GM15510 (cell line): ENCODE measurements around the gene KIF12.

ENCODE experiments used
- POLR2A ChIP-seq: IDR thresholded peaks from 3 replicates; pipeline ENCODE4 v1.6.1; 2011; ENCODE audit warnings: borderline replicate concordance; ENCODE audit not compliant: insufficient read length; ENCODE audit errors: extremely low read depth

The KIF12 gene

DNA sequence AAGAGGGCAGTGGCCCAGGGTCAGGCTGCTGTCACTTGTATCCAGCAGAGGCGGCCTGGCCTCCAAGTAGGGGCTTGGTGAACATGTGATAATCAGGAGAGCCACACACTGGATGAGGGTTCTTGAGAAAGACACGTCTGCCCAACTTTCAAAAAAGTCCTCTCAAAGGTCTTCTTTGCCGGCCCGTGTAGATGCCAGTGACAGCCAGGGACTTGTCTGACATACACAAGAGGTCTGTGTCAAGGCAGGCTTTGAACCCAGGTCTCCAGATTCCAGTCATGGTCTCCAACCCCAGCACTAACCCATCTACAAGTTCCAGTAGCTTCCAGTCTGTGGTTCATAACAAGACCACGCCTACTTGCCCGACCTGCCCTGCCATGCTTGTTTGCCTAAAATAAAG is 13.1 kb downstream of the KIF12 start:
- TF ChIP-seq POLR2A = no peak

DNA sequence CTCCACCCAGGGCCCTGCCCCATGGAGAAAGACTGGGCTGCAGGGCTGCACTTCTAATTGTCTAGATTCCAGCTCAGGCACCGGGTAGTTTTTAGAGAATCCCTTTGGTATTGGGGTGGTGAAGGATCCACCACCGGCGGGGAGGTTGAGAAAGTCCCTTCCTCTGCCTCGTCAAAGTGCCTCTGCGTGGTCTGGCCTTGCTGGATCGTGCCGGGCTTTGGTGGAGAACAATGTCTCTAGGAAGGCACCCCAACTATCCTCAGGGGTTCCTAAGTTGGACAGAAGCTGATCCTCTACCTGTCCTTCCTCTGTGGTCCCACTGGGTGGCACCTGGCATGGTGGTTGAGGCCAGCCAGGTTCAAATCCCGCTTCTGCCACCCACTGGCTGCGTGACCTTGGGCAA is 13.7 kb downstream of the KIF12 start:
- no peak for TF ChIP-seq POLR2A

GRCh38 chr9:114084282-114085073 is 14.6 kb downstream of the KIF12 start:
- no peak for TF ChIP-seq POLR2A

DNA sequence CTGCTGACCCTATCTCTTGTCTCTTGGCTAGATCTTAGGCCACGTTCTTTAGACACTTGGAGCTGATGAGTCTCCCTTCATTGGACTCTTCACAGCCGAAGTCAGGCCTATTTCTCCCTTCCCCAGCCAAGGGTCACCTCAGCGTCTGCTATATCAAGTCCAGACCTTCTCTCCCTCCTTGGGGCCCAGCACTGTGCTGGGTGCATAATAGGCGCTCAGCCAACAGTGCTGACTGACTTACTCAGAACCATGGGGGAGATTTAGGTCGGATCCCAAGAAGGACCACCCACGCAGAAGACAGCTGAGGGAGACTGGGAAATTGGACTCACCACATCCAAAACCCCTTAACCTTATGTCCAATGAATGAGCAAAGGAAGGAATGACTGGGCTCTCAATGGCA is 15.4 kb downstream of the KIF12 start:
- TF ChIP-seq POLR2A = no peak

- no peak for TF ChIP-seq POLR2A
Observed at GRCh38 chr9:114082017-114082762, 16.9 kb downstream of the KIF12 start.

DNA sequence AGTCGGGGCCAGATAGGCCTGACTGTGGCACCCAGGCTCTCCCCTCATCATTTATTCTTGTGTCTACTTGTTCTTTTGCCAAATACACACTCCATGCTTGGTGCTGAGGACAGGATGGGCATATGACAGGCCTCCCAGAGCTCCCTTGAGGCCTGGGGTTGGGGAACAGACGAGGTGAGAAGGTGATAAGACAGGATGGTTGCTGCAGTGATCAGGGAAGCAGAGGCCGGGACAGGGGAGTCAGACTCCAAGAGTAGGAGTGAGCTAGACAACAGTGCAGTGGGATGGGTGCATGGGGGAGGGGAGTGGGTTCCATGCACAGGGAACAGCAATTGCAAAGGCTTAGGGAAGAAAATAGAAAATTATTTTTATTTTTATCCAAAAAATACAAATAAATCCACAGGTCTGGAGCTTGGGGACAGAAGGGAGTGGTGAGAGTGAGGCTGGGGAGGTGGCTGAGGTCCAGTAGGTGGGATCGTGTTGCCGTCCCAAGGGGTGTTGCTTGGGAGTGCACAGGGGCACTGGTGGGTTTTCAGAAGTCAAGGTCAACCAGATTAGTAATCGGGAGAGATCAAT is 17.6 kb downstream of the KIF12 start:
- TF ChIP-seq POLR2A = no peak

GRCh38 chr9:114080773-114081440 is 18.2 kb downstream of the KIF12 start:
- TF ChIP-seq POLR2A = no peak

- no peak for TF ChIP-seq POLR2A
Observed at GRCh38 chr9:114080195-114080772, 18.8 kb downstream of the KIF12 start.

DNA sequence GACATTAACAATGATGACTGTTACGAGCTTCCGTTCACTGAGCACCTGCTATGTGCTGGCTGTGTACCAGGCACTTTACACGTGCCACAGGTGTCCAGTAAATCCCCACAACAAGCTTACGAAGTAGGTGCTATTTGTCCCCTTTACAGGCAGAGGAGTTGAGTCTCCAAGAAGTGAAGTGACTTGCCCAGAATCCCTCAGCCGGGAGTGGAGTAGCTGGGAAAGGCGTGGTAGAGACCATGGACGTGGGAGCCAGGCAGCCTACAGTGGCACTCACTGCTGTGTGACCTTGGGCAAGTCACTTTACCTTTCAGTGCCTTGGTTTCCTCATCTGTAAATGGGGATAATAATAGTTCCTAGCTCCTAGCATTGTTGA is 20.3 kb downstream of the KIF12 start:
- TF ChIP-seq POLR2A = no peak

DNA sequence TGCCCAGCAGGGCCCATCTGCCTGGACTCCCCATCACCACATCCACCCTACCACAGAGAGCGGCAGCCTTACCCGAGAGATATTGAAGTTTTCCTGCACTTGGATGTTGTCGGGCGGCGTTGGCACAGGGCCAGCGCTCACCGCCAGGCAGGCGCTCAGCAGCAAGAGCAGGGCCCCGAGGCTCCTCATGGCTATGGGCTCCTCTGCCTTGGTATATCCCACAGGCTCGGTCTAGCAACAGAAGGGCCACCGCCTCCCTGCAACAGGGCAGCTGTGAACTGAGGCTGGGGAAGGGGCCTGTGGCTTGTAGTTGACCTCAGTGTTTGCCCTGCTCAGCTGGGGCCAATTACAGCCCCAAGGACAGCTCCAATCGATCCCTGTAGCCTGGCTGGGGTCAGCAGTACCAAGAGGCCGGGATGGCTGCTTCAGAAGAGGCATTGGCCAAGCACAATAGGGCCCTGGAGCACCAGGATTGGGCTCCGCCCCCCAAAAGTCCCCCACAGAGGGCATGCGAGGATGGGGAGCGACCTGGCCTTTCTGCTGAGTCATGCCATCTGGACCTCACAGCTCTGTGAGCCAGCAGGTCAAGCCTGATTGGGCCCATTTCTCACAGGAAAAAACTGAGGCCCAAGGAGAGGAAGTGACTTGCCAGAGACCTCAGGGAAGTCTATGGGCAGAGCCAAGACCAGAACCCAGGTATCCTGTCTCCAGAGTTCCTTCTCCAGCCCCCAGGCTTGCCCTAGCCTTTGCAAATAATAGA is 20.9 kb downstream of the KIF12 start, which contains the start of gene AMBP:
AMBP (minus strand) TSS at position 280 of the 760 bp plus-strand sequence; CDS start at position 189, 91 bp downstream.
- no peak for TF ChIP-seq POLR2A

DNA sequence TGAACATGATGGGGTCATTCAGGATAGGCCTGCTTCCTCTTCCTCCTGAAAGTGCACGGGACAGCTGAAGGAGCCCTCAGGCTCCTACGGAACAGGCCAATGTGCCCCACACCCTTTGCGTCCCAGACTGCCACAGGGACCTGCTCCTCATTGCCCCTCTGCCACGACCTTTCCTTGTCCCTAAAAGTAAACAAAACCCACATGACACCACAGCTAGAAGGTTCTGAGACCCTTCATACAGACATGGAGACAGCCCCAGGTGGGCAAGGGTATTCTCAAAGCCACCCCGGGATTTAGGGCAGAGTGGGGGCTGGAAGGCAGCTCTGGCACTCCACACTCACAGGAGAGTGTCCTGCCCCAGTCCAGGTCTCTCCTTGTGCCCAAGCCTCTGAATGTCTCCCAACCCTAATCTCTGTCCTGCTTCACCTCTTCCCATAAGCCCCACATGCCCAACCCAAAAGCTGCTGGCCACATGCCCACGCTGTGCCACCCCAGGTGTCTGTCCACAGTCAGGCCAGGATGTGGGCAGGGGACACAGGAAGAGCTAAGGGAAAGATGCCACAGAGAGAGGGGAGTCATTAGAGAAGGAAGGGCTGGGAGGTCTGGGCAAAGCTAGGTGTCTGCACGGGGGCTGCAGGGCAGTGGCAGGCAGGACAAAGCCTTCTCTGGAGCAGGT is 21.8 kb downstream of the KIF12 start:
- TF ChIP-seq POLR2A = no peak

GRCh38 chr9:114076237-114077161 is 22.6 kb downstream of the KIF12 start:
- no peak for TF ChIP-seq POLR2A

GRCh38 chr9:114075602-114076001 is 23.5 kb downstream of the KIF12 start:
- no peak for TF ChIP-seq POLR2A
